GM19023 (cell line): Measurements from ENCODE around the gene SH3BP5L.

Source experiments
- ATAC-seq: cut with Tn5 transposase; IDR thresholded peaks from one replicate; pipeline ENCODE4 v1.9.1; 2021; ENCODE audit warnings: mild to moderate bottlenecking, moderate library complexity; ENCODE audit not compliant: unreplicated experiment

Gene SH3BP5L

DNA sequence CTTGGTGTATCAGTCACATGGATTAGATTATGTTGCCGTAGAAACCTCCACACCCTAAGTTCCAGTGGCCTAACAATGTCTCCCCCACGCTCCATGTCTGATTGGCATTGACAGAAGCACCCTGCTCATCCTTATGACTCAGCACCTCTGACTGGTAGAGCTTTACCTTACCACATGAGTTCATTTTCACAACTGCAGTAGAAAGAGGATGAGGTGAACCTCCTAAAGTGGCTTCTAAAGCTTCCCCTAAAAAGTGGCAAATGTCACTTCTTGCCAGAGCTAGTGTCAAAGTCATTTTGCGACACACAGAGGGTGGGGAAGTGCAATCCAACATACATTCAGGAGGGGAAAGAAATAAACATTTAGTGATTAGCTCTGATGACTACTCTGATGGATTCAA lies 39.6 kb downstream of the SH3BP5L start:
- no peak for ATAC-seq

DNA sequence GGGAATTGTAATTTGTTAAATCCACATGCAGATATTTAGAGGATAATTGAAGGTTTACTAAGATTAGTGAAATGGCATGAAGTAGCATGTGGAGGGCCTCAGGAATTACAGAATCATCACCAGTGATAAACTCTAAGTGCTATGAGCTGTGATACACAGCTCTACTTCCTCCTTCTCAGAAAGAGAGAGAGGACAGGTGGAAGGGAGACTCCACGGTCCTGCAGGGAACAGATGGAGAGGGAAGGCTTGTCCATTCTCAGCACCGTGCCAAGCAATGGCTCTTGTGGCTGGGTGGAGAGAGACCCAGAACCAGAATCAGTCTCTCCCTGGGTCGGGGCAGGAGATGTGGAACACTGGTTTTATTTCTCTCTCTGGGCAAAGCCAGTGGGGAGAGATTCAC lies 42.3 kb downstream of the SH3BP5L start:
- no peak for ATAC-seq

DNA sequence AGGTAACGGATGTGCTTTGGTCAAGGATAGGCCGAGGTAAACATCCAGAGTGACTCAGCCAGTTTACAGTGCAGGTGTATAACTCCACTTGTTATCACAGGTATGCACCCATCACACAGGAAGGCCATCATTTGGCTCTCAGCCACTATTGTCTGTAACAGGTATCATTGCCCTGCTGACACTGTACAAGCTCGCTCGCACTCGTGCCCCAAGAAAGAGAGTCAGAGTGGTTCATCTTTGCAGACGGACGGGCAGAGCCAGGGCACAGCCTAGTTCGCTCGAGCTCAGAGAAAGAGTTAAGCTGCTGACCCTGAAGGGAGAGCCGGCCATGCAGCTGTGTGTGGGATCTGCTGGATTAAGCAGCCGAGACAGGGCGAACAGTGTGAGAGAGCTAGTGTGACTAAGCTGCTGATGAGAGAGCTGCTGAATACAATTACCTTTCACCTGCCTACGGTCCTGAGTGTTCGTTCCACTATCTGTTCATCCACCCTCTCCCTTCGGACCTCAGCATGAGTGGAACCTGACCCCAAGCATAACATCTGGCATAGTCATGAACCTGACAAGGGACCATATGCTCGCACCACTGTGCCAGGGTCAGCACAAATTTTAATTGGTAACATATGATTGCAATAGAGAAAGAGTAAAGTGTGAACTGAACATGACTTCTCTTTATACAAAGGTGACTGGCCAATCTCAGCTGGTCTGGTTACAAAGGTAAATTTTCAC lies 43.1 kb downstream of the SH3BP5L start:
- no peak for ATAC-seq

DNA sequence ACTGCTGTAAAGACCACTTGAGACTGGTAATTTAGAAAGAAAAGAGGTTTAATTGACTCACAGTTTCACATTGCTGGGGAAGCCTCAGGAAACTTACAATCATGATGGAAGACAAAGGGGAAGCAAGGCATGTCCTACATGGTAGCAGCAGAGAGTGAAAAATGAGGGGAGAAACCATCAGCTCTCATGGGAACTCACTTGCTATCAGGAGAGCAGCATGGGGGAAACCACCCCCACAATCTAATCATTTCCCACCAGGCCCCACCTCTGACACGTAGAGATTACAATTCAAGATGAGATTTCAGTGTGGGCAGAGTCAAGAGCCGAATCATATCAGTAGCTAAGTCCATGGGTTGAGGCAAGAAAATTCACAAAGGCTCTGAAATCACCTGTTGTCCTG lies 46.4 kb downstream of the SH3BP5L start:
- no peak for ATAC-seq

DNA sequence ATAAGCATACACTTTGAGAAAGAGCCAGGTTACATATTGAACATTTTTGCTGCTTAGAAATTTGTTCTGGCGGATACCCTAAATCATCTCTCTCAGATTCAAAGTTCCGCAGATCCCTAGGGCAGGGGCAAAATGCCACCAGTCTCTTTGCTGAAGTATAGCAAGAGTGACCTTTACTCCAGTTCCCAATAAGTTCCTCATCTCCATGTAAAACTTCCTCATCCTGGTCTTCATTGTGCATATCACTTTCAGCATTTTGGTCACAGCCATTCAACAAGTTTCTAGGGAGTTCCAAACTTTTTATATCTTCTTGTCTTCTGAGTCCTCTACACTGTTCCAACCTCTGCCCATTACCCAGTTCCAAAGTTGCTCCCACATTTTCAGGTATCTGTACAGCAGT lies 46.8 kb downstream of the SH3BP5L start:
- no peak for ATAC-seq

DNA sequence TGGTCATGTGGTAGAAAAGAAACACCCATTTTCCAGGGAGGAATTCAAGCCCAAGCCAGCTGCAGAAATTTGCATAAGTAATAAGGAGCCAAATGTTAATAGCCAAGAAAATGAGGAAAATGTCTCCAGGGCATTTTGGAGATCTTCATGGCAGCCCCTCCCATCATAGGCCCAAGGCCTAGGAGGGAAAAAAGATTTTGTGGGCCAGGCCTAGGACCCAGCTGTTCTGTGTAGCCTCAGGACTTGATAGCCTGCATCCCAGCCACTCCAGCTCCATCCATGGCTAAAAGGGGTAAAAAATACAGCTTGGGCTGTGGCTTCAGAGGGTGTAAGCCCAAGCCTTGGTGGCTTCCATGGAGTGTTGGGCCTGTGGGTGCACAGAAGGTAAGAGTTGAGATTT lies 48.7 kb downstream of the SH3BP5L start:
- ATAC-seq: no peak

DNA sequence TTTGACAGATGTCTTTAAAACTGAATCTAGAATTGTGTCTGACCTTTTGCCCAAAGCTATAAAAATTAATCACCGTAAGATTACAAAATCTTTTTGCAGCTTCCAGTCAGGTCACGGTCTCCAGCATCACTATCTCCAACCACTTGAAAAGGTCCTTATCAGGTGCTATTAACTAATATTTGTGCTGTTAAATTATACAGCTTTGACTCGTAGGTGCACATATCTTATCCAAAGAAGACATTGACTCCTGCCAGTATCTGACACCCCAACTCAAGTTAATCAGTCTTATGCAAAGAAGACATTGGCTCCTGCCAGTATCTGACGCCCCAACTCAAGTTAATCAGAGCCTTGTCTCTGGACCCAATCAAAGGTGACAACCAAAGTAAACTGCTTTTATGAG lies 50.3 kb downstream of the SH3BP5L start:
- ATAC-seq: no peak
